Sigmoid colon (tissue), 7 donors: ENCODE results near the gene PLPP1. TPM values are rescaled to one million over a fixed set of nuclear protein-coding genes. Genes with fewer than 3 reads are reported as not detected.

Experiments
- DNase-seq: peaks from one replicate; pipeline ENCODE4 v3.0.0-alpha.2; 2019
- H3K27ac ChIP-seq, 4 donors: fragments of 200-600 bp; sonication (generic); one replicate each; pipeline ENCODE4 v1.5.1; 2016 to 2019; ENCODE audit warnings: mild to moderate bottlenecking in 1 of 4
- H3K27me3 ChIP-seq, 3 donors: fragments of 200-600 bp; sonication (generic); one replicate each; pipeline ENCODE4 v1.5.1; 2019; ENCODE audit warnings: mild to moderate bottlenecking in 1 of 3
- H3K36me3 ChIP-seq, 4 donors: fragments of 200-600 bp; sonication (generic); one replicate each; pipeline ENCODE4 v1.5.1; 2016 to 2019
- H3K4me1 ChIP-seq, 4 donors: fragments of 200-600 bp; sonication (generic); one replicate each; pipeline ENCODE4 v1.5.1; 2017 to 2019
- H3K4me3 ChIP-seq, 4 donors: fragments of 200-600 bp; sonication (generic); one replicate each; pipeline ENCODE4 v1.5.1; 2017 to 2019; ENCODE audit warnings: mild to moderate bottlenecking in 2 of 4, moderate library complexity in 1 of 4
- H3K9me3 ChIP-seq, 4 donors: fragments of 200-600 bp in 3 of 4; sonication (generic) in 3 of 4; one replicate each; pipeline versions ENCODE4 v1.5.1 to v1.6.1; 2013 to 2019
- CTCF ChIP-seq, 4 experiments: fragments of 450-650 bp in 3 of 4; fragments of 200-600 bp in 1 of 4; IDR thresholded peaks; one replicate each; pipeline ENCODE4 v1.5.1; 2016 to 2019; ENCODE audit warnings: antibody characterized with exemption in 4 of 4, mild to moderate bottlenecking in 3 of 4, moderate library complexity in 2 of 4
- EP300 ChIP-seq, 4 donors: sonication (generic); formaldehyde crosslinking; IDR thresholded peaks; one replicate each; pipeline ENCODE4 v1.6.1; 2017; ENCODE audit warnings: antibody characterized with exemption in 4 of 4
- POLR2A ChIP-seq, 2 donors: fragments of 450-650 bp; IDR thresholded peaks; one replicate each; pipeline ENCODE4 v1.6.1; 2016; ENCODE audit warnings: antibody characterized with exemption in 2 of 2, mild to moderate bottlenecking in 2 of 2, moderate library complexity in 2 of 2
- POLR2AphosphoS5 ChIP-seq, 4 donors: sonication (generic); formaldehyde crosslinking; IDR thresholded peaks; one replicate each; pipeline ENCODE4 v1.6.1; 2017; ENCODE audit warnings: antibody characterized with exemption in 4 of 4
- WGBS, 2 donors: extraction: QIAGEN DNeasy Blood & Tissue Kit; methylation state at CpG; one replicate each; pipeline ENCODE4 v1.1.7; 2013; 5-methylcytosine and 5-hydroxymethylcytosine counted together
- intact Hi-C: fragments of 100-400 bp; cut with DNase I; formaldehyde crosslinking; loops from one replicate; pipeline ENCODE4 v1.15.1; 2023
- polyA plus RNA-seq, 3 donors: library from polyadenylated mRNA; stranded (reverse); fragments of 200-250 nt; gene quantifications; one replicate each; pipeline ENCODE4 v1.2.3, GENCODE V29; 2013
- total RNA-seq, 4 donors: library from RNA; depleted of rRNA; stranded (reverse); fragments of >200 nt; gene quantifications; one replicate each; pipeline ENCODE4 v1.1.0, GENCODE V29; 2016
- donor health status: healthy with polysubstance abuse.
- donor health status: Bipolar disorder and iron deficiency.
- donor health status: healthy.

Gene PLPP1
- total and polyA plus RNA-seq, 7 donors = 44.2 to 355 (median 264) TPM

GRCh38 chr5:55426455-55426854 is 108.3 kb downstream of the PLPP1 start:
- H3K9me3 ChIP-seq = no peaks in the 10 kb centered on the region
- H3K27me3 ChIP-seq = no peaks in the 10 kb centered on the region
- H3K36me3 ChIP-seq = peaks cover 0 to 47% (median 21%) of the 10 kb centered on the region in 4 donors
- 98% methylated on average over 4 of the region's 4 CpGs for WGBS, 2 donors
- H3K4me1 ChIP-seq = peaks cover 0 to 62% (median 44%) of the 10 kb centered on the region in 4 donors
- intact Hi-C loops = no loop called here
- H3K4me3 ChIP-seq = no peak overlapping the region
- TF ChIP-seq POLR2A (IDR thresholded peaks at IDR 0.05) (no peak), CTCF (IDR thresholded peaks at IDR 0.05) (no peak), EP300 (IDR thresholded peaks at IDR 0.05) (no peak), POLR2AphosphoS5 (IDR thresholded peaks at IDR 0.05) (no peak)
- peak overlapping the region in 2 of 4 donors; percentile 38 to 47 for H3K27ac ChIP-seq
- no peak for DNase-seq

- no peak overlapping the region for H3K4me3 ChIP-seq
- no peak for DNase-seq
- WGBS, 2 donors = 83 to 89% methylated on average over 4 of the region's 4 CpGs
- H3K4me1 ChIP-seq = peaks cover 0 to 63% (median 46%) of the 10 kb centered on the region in 4 donors
- no peaks in the 10 kb centered on the region for H3K27me3 ChIP-seq
- no peak for TF ChIP-seq CTCF (IDR thresholded peaks at IDR 0.05)
- no peak for TF ChIP-seq POLR2A (IDR thresholded peaks at IDR 0.05)
- TF ChIP-seq POLR2AphosphoS5 (IDR thresholded peaks at IDR 0.05) = no peak
- TF ChIP-seq EP300 (IDR thresholded peaks at IDR 0.05) = no peak
- peaks cover 0 to 40% (median 21%) of the 10 kb centered on the region in 4 donors for H3K36me3 ChIP-seq
- H3K9me3 ChIP-seq = no peaks in the 10 kb centered on the region
- intact Hi-C loops = loop anchor here (5.0 kb wide), 1 partner anchor 111 kb away; the partner anchor contains the start of gene PLPP1
- H3K27ac ChIP-seq = peak overlapping the region; percentile 2 to 70 (median 62)
These were observed 113.7 kb downstream of the PLPP1 start for GRCh38 chr5:55421074-55421529.

GRCh38 chr5:55418994-55419968 is 115.5 kb downstream of the PLPP1 start:
- Histone ChIP-seq H3K36me3 (peaks cover 0 to 25% (median 12%) of the 10 kb centered on the region in 4 donors), H3K4me3 (no peak overlapping the region), H3K27ac (peak overlapping the region in 3 of 4 donors; percentile 58 to 70 (median 65)), H3K9me3 (no peaks in the 10 kb centered on the region), H3K4me1 (peaks cover 0 to 69% (median 47%) of the 10 kb centered on the region in 4 donors), H3K27me3 (no peaks in the 10 kb centered on the region)
- no peak for TF ChIP-seq CTCF (IDR thresholded peaks at IDR 0.05)
- TF ChIP-seq POLR2AphosphoS5 (IDR thresholded peaks at IDR 0.05) = peak in 2 of 4 donors; percentile 7 to 22
- no peak for DNase-seq
- intact Hi-C loops = no loop called here

- no peaks in the 10 kb centered on the region for H3K27me3 ChIP-seq
- DNase-seq = no peak
- H3K4me3 ChIP-seq = no peak overlapping the region
- peaks cover 0 to 21% (median 0%) of the 10 kb centered on the region in 4 donors for H3K36me3 ChIP-seq
- TF ChIP-seq EP300 (IDR thresholded peaks at IDR 0.05) = no peak
- no peak for TF ChIP-seq POLR2AphosphoS5 (IDR thresholded peaks at IDR 0.05)
- no peak for TF ChIP-seq POLR2A (IDR thresholded peaks at IDR 0.05)
- no peak for TF ChIP-seq CTCF (IDR thresholded peaks at IDR 0.05)
- no peaks in the 10 kb centered on the region for H3K9me3 ChIP-seq
- peak overlapping the region in 1 of 4 donors; percentile 17 for H3K27ac ChIP-seq
- H3K4me1 ChIP-seq = peaks cover 0 to 45% (median 33%) of the 10 kb centered on the region in 4 donors
- intact Hi-C loops = no loop called here
These were observed 118.5 kb downstream of the PLPP1 start for GRCh38 chr5:55416306-55416705.
